ENCODE measurements around the gene DPAGT1. TPM values are rescaled to one million over a fixed set of nuclear protein-coding genes. Genes with fewer than 3 reads are reported as not detected.
A peak's percentile ranks its signal among the peaks of the same experiment; 100 is the strongest.

The DPAGT1 gene
- total and polyA plus RNA-seq, 4 donors, result 19.0 to 50.9 (median 33.0) TPM

GRCh38 chr11:119091966-119092879 is 9.4 kb downstream of the DPAGT1 start:
- Histone ChIP-seq H3K4me1 (ENCODE audit: control insufficient read depth in 5 of 5, insufficient read depth in 5 of 5, low read length in 5 of 5) (peaks cover 8 to 39% (median 18%) of the 10 kb centered on the region in 5 donors), H3K4me3 (no peak overlapping the region), H3K9me3 (ENCODE audit: control insufficient read depth in 4 of 4, insufficient read depth in 3 of 4, low read length in 3 of 4) (no peaks in the 10 kb centered on the region), H3K9ac (ENCODE audit: insufficient read depth in 1 of 2, low read length in 2 of 2) (no peak overlapping the region), H3K27ac (ENCODE audit: low read depth in 1 of 2, low read length in 1 of 2) (no peak overlapping the region), H3K27me3 (ENCODE audit: control insufficient read depth in 3 of 3, insufficient read depth in 3 of 3, low read length in 2 of 3) (no peaks in the 10 kb centered on the region), H3K36me3 (ENCODE audit: control insufficient read depth in 4 of 4, insufficient read depth in 4 of 4, low read length in 4 of 4) (peaks cover under 1 to 24% (median 15%) of the 10 kb centered on the region in 4 donors)
- ATAC-seq (ENCODE audit: insufficient read depth, low FRiP score) (no peak), DNase-seq (no peak)
- TF ChIP-seq CTCF (IDR thresholded peaks at IDR 0.05; ENCODE audit: control extremely low read depth, extremely low read depth), result no peak
- WGBS, 2 donors, result 85 to 87% methylated on average over 13 of the region's 13 CpGs

GRCh38 chr11:119091178-119091577 is 10.5 kb downstream of the DPAGT1 start:
- Histone ChIP-seq H3K27me3 (ENCODE audit: control insufficient read depth in 3 of 3, insufficient read depth in 3 of 3, low read length in 2 of 3) (no peaks in the 10 kb centered on the region), H3K36me3 (ENCODE audit: control insufficient read depth in 4 of 4, insufficient read depth in 4 of 4, low read length in 4 of 4) (peaks cover 0 to 17% (median 8%) of the 10 kb centered on the region in 4 donors), H3K9ac (ENCODE audit: insufficient read depth in 1 of 2, low read length in 2 of 2) (peak overlapping the region in 1 of 2 donors; percentile 14), H3K4me1 (ENCODE audit: control insufficient read depth in 5 of 5, insufficient read depth in 5 of 5, low read length in 5 of 5) (peaks cover 8 to 39% (median 18%) of the 10 kb centered on the region in 5 donors), H3K4me3 (no peak overlapping the region), H3K9me3 (ENCODE audit: control insufficient read depth in 4 of 4, insufficient read depth in 3 of 4, low read length in 3 of 4) (no peaks in the 10 kb centered on the region), H3K27ac (ENCODE audit: low read depth in 1 of 2, low read length in 1 of 2) (peak overlapping the region in 1 of 2 donors; percentile 9)
- TF ChIP-seq CTCF (IDR thresholded peaks at IDR 0.05; ENCODE audit: control extremely low read depth, extremely low read depth), result no peak
- DNase-seq, result peak in 2 of 3 donors; percentile 60 to 78
- 81 to 85% methylated on average over 9 of the region's 9 CpGs for WGBS, 2 donors
- ATAC-seq (ENCODE audit: insufficient read depth, low FRiP score), result no peak

- 90 to 100% methylated on average over 1 of the region's 1 CpG for WGBS, 2 donors
- DNase-seq (no peak), ATAC-seq (ENCODE audit: insufficient read depth, low FRiP score) (no peak)
- TF ChIP-seq CTCF (IDR thresholded peaks at IDR 0.05; ENCODE audit: control extremely low read depth, extremely low read depth), result no peak
- H3K9me3 ChIP-seq (ENCODE audit: control insufficient read depth in 4 of 4, insufficient read depth in 3 of 4, low read length in 3 of 4), result no peaks in the 10 kb centered on the region
- H3K4me1 ChIP-seq (ENCODE audit: control insufficient read depth in 5 of 5, insufficient read depth in 5 of 5, low read length in 5 of 5), result peaks cover 14 to 44% (median 22%) of the 10 kb centered on the region in 5 donors
- H3K9ac ChIP-seq (ENCODE audit: insufficient read depth in 1 of 2, low read length in 2 of 2), result no peak overlapping the region
- H3K4me3 ChIP-seq, result no peak overlapping the region
- peaks cover 0 to 17% (median 8%) of the 10 kb centered on the region in 4 donors for H3K36me3 ChIP-seq (ENCODE audit: control insufficient read depth in 4 of 4, insufficient read depth in 4 of 4, low read length in 4 of 4)
- no peak overlapping the region for H3K27ac ChIP-seq (ENCODE audit: low read depth in 1 of 2, low read length in 1 of 2)
- no peaks in the 10 kb centered on the region for H3K27me3 ChIP-seq (ENCODE audit: control insufficient read depth in 3 of 3, insufficient read depth in 3 of 3, low read length in 2 of 3)
Measured at GRCh38 chr11:119089319-119089718, 12.3 kb downstream of the DPAGT1 start.

All from lung (tissue), 12 donors.